ENCODE results near the gene LCE1C.

- TF ChIP-seq, protein P1, sequence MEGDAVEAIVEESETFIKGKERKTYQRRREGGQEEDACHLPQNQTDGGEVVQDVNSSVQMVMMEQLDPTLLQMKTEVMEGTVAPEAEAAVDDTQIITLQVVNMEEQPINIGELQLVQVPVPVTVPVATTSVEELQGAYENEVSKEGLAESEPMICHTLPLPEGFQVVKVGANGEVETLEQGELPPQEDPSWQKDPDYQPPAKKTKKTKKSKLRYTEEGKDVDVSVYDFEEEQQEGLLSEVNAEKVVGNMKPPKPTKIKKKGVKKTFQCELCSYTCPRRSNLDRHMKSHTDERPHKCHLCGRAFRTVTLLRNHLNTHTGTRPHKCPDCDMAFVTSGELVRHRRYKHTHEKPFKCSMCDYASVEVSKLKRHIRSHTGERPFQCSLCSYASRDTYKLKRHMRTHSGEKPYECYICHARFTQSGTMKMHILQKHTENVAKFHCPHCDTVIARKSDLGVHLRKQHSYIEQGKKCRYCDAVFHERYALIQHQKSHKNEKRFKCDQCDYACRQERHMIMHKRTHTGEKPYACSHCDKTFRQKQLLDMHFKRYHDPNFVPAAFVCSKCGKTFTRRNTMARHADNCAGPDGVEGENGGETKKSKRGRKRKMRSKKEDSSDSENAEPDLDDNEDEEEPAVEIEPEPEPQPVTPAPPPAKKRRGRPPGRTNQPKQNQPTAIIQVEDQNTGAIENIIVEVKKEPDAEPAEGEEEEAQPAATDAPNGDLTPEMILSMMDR (conservative IDR thresholded peaks at IDR 0.05 in 1 of 2, IDR thresholded peaks at IDR 0.05 in 1 of 2; ENCODE audit: extremely low read depth in 1 of 2, insufficient read depth in 1 of 2, low read depth in 1 of 2, low read length in 2 of 2), result no peak
- TF ChIP-seq EZH2 (IDR thresholded peaks at IDR 0.05; ENCODE audit: borderline replicate concordance, low read length), result no peak
Measured at GRCh38 chr1:152817309-152817708, 10.9 kb upstream of the LCE1C start.
